GM21576 (cell line): ENCODE results near the gene XRCC3.

Experiments
- ATAC-seq: cut with Tn5 transposase; IDR thresholded peaks from one replicate; pipeline ENCODE4 v1.9.1; 2021; ENCODE audit warnings: mild to moderate bottlenecking, moderate library complexity; ENCODE audit not compliant: unreplicated experiment

Gene XRCC3

DNA sequence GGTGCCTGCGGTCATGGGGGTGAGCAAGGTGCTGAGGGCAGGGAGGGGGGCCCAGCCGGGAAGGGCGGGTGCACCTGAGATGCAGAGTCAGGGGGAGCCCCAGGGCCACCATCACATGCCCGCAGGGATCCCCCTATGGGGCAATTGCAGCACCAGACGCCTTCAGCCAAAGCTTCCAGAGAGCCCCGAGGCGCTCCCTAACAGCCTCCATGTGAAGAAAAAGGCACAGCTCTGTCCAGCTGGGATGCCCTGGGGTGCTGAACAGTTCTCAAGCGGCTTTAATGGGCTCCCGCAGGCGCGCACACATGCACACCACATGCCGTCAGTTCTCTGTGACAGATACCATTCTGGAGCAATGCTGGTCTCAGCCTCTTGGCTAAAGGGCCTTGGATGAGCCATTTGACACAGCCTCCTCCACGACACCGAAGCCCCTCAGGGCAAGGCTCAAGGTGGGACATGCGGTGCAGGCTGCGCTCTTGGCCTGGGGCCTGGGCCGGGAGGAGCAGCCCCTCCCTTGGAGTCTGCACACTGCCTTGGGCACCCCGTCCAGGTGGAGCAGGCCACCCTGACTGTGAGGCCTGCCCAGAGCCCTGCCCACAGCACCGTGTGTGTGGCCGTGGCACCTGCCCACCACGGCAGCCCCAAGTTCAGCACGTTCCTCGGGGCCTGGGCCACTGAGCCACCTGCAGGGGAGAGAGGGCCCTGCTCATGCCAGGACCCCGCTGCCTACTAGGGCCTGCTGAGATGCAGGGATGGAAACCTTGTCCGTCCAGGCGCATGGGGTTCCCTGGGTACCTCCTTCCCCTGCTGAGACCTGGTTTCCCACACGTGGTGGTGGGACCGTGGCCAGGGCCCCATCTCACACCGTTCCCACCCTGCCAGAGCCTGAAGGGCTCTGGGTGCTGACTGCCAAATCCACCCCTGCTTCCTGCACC is 7.7 kb downstream of the XRCC3 start:
- ATAC-seq = no peak

DNA sequence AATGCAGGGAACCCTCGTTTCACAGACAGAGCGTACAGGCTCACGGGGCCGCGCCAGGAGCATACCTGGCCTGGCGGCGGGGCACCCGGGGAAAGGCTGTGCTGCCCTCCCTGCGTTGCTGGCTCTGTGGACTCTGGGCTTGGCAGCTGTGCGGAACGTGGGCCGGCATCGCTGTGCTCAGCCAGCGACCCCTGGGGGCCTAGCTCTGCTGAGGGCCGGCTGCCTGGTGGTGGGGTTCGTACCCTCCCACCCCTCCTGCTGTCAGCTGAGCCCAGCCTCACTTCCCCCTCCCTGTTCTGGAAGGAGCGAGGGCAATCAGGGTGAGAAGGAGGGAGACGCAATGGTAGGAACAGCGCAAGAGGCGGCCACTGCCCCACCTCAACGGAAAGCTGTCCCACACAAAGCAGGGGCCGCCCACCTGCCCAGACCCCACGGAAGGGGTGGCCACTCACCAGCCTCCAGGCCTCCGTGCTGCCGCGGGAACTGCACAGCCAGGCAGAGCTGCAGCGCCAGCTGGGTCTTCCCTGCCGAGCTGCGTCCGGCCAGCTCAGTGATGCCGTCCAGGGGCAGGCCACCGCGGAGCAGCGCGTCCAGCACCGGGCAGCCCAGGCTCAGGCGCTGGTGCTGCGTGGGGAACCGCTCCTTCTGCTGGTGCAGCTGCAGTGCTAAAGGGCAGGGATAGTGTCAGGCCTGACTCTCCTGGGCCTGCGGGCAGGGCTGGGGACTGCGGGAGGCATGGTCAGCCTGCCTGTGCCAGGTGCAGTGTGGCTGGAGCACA is 8.5 kb downstream of the XRCC3 start:
- ATAC-seq = no peak

DNA sequence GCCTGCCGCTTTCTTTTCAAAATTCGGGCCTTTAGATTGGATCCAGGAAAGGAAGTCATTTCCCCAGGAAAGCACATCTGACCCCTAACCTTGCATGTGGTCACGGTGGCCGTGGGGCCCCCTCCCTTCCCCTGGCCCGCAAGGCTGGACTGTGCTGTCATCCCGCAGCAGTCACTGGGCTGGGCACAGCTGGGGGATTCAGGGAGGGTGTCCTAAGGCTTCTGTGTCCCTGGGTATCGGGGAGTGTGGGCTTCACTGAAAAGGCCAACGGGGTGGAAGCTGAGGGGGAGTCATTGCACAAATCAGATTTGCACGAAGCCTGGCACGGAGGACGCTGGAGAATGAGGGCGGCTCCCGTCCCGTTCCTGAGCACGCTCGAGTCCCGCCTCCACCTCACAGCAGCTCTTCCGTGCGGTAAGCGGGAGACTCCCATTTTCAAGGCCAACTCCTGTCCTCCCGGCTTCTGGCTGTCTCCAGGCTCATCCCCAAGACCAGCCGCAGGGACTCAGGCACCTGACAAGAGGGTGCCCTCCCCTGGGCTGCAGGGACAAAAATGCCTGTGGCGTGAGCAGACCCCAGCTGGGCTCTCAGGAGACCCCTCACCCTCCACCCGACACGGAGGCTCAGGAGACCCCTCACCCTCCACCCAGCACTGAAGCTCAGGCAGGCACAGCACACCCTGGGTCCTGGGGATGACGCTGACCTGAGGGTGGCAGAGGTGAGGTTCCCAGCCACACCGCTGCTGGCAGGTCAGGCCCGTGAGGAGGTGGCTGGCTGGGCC is 9.6 kb downstream of the XRCC3 start:
- ATAC-seq = no peak

DNA sequence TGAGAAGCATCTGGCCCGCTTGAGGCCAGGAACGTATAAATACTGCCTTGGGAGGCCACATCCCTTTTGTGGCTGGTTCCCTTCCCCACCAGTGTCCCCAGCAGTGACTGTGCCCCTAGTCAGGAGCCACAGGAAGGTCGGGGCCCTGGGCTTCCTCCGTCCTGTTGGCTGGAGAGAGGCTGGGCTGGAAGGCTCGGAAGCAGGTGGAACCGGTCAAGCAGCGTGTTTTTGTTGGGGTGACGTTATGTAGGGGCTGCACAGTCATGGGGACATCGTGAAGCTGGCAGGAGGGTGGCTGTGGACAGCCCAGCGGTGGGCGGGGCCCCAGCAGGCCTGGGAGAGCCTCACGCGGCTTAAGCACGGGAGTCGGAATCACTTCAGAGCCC is 10.1 kb downstream of the XRCC3 start:
- ATAC-seq = no peak

DNA sequence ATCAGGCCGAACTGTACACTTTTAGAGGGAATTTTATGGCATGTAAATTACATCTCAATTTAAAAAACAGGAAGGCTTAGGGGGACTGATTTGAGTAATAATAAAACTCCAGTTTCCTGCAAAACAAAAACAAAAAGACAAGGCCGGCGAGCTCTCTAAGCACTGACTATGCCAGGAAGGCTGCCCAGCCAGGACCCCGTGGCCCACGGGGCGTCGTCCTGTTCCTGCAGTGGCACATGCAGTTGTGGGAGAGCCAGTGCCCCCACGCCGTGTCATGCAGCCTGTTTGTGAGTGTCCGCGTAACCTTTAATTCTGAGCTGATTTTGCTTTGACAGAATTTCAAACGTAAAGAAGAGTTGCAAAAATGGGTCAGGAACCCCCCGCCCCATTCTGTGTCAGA is 10.5 kb downstream of the XRCC3 start:
- no peak for ATAC-seq

DNA sequence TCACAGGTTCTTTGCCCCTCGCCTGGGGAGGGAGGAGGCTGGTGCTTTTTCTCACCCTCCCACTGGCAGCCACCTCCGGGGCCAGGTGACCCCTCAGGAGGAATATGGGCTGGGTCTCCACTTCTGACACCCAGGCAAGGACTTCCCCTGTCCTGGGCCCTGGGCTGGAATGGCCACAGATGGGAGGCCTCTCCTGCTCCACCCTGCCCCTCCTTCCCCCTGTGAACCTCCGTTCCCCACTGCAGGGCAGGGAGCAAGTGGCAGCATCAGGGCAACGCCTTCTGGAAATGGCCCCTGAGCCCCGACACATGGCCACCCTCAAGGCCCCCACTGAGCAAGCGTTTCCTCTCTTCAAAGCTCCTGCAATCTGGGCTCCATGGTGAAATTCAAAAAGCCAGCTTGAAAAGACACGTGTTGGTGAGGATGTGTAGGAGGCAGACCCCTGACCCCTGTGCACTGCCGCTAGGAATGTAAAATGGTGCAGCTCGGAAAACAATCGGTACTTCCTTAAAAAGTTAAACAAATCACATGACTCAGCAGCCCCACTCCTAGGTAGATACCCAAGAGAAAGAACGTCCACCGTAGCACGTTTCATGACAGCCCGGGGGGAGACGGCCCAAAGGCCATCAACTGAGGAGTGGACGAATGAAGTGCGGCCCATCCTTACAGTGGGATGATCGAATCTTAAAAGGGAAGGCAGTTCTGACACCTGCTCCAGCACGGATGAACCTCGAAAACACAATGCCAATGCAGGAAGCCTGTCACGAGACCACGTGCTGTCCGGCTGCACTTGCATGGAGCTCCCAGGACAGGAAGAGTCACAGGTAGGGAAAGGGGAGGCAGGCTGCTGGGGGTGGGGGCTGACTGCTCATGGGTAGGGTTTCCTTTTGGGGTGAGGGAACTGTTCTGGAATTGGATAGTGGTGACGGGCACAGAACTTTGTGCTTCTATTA is 11.5 kb downstream of the XRCC3 start:
- no peak for ATAC-seq

DNA sequence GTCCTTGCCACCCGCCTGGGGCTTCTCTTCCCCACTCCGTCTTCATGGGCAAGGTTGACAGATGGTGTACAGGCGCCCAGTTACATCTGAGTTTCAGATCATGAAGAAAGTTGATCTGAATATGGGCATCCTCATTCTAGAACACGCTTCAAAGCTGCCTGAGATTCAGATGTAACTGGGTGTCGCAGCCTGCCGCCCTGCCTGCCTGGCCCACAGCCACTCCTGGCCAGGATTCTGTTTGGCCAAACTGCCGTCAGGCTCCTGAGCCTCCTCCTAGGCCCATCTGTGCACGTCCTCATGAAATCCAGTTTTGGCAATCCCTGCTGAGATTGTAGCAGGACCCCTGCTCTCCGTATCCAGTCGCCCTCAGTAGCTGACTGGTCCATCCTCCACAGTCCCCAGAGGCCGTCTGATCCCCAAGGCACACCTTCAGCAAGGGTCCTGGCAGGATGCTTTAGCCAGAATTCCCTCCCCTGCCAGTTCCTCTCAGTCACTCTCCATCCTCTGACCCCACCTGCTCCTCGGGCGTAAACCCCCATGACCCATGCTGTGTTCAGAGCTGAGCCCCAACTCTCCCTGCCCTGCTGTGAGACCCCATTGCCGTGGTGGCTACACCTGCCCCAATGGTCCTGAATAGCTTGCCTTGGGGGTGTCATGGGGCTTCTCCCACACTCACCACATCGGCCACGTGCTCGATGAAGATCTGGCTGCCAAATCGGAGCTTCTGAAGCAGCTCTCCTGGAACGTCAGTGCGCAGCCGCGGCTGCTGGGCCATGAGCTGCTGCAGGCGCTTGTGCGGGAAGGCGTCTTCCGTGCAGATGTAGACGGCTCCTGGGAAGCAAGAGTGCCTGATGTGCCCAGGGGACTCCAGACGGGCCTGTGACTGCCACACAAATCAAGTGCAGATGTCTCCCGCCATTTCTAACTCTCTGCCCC is 12.5 kb downstream of the XRCC3 start:
- ATAC-seq = no peak

DNA sequence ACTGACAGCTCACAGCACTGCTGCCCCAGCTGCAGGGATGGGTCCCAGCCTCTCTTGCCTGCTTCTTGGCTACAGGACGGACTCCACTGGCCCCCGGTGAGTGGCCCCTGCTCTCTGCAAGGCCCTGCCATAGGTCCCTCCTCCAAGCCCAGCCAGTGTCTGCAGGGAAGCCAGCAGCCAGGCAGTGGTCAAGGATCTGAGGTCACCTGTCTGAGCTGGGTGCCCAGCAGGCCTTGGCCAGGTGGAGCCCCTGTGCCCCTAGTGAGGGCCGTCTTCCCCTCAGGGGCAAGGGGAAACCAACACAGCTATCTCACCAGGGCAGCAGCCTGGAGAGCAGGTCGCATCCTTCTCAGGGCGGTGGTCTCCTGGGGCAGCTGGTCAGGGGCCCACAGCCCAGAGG is 13.2 kb downstream of the XRCC3 start:
- ATAC-seq = no peak

DNA sequence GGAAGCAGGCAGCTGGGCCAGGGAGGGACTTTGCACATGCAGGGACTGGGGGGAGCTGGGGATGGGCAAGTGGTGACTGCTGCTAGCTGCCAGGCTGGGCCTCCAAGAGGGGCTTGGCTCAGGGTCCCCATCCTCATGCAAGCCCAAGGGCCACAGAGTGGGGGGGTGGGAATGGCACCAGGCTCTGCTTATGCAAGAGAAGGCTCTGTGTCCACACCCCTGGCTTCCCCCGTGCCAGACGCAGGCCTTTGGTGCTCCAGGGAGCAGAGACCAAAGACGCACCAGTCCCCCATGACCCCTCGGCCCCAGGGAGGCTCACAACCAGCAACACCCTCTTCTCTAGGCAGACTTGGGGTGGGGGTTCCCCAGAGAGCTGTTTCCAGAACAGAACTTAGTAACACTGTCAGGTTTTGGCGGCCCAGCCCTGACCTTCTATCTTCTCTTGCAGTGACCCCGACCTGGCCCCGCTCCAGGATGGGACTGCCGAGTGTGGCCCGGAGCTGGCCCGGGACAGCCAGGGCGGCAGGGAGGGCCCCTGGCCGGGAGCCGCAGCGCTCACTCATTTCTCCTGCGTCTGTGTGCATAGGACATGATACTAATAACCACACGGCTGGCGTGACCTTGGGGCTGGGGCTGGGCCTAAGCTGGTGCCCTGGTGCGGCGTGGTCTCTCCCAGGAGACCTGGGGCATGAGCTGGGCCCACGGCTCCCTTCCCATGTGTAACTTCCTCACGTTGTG is 14.3 kb downstream of the XRCC3 start:
- no peak for ATAC-seq

DNA sequence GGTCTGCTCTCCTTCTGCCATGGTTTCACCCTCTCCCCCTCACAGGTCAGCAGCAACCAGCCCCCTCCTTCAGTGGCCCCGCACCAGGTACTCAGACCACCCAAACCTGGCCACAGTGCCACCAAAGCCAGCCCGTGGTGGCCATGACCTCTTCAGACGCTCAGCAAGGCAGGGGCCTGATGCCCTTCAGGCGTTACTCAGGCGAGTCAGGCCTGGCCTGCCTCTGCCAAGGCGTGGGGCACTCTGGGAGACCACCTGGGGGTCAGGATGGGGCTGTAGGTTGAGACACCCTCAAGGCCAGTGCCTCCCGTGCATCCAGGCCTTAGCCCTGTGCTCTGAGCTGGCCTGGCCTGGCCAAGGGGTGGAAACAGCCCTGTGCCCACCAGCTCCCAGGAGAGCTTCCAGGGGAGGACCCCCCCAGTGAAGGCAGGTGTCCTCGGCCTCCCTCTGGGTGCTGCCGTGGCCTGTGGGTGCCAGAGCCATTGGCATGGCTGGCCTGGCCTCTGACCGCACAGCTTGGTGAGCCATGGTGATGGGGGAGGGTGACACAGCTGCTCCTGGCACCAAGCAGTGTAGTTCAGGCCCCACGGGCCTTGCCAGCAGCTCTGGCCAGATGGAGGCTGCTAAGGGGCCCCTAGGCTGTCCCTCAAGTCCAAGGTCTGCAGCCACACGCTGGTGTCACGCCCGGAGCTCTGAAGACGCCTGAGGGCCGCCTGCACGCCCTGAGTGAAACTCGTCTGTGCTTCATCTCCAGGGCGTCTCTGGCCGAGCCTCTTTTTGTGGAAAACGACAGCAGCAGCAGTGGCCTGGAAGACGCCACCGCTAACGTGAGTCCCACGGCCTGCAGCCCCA is 15.1 kb downstream of the XRCC3 start:
- no peak for ATAC-seq

DNA sequence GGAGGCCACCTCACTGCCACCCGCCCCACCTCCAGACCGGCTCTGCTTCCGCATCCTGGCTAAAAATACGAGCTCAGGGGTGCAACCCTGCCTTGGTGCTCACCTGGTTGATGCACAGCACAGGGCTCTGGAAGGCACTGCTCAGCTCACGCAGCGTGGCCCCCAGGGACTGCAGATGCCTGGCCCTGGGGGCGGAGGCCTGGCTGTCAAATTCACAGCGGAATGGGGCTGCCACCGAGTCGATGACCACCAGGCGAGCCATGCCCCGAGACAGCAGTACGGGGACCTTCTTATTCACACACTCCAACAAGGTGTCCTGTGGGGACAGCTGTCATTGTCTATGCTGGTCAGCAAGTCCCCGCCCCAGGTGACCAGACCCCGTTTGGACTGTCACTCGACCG is 16.0 kb downstream of the XRCC3 start:
- ATAC-seq = no peak

DNA sequence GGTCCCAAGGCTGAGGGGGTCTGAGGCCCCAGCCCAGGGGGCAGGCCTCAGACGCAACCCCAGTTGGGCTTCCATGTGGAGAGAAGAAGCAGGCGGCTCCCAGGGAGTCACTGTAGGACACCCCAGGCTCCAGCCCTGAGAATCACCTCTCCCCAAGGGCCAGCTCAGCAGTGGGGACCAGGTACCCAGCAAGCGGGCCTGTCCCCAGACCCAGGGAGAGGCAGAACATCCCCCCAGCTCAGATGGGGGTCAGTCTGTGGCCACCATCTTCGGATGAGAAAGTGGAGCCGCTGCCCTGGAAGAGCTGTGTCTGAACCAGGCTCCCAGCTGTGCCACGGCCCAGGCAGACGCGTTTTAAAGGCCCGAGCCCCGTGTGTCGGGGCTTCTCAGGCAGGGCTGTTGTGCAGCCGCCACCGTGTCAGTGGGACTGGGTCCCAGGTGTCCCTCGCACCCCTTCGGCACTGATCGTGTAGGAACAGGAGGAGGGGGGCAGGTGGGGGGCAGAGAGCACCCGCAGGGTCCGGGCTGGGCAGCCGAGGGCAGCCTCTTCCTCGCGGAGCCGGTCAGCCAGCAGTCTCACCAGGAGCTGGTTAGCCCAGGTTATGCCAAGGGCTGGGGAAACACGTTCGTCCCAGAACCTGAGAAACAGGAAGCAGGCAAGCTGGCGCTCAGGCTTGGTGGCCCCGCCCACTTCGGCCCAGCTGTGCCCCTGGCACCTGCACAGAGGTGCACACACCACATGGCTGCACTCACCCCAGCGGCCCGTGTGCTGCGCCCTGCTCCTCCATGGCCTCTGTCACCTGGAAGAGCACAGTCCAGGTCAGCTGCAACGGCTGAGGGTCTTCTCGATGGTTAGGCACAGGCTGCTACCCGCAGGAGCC is 16.6 kb downstream of the XRCC3 start:
- ATAC-seq = no peak

DNA sequence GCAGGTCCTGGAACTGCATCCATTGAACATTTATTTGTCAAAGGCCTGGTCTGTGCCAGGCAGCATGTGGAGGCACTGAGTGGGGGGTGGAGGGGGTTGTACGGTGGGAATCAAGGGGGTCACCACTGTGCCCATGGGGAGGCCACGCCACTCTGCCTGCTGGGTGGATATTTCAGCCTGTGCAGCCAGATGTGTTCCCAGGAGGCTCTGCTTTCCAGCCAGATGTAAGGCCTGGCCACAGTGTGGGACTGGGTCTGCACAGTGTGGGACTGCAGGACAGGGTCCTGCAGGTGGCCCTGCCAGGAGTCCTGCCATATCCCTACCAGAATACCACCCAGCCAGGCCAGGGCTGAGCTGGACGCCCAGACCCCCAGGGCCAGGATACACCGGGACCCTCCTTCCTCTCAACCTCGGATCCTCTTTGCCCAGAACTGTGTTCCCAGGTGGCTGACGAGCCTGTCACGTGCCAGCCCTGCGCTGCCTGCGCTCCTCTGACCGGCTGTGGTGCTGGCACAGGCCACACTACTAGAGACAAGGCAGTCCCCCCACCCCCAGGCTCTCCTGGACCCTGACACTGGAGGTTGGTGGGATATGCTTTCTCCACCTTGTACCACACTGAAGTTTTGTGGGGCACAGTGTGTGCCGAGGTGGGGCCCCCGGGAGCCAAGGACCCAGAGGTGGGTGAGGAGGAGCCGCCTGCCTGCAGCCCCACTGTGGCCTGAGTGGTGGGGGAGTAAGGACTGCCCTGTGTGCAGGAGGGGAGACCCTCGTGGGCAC is 17.5 kb downstream of the XRCC3 start:
- ATAC-seq = no peak

DNA sequence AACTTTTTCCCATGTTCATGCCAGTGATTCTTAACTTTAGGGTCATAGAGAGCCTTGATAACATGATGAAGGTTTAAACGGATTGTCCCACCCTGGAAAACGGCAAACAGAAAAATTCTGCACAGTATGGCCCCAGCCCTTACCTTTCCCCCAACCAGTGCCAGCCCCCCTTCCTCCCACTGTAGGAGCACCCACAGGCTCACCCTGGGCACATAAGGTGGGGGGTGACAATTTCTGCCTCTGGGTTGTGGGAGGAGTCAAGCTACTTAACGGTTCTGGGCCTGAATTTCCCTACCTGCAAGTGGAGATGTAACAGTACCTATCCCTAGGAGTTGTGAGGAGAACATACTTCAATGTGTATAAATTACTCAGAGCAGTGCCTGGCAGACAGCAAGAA is 18.0 kb downstream of the XRCC3 start:
- ATAC-seq = no peak

DNA sequence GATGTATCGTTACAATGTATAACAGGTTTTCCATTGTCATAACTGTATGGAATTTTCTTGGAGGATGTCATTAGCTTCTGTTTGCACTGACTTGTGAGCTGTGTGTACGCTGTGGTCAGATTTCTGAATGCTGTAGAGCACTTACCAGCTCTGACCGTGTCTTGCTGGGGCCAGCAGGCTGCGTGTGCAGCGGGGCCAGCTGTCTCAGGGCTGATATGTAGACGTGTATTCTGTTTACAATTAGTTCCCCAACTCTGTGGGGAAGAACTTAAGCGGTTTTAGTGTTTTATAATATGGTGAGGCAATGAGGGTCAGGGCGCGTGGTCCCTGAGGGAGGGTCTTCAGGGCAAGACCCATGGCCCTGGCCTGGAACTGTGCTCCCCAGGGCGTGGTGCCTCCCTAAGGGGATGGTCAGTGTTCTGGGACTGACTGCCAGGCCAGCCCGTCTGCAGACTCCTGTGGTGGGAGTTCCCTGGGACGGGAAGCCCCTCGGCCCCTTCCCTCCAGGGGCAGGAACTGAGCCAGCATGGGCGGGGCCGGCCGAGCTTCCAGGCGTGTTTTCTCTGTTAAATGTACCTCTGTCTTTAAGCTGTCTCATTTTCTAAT is 18.7 kb downstream of the XRCC3 start:
- ATAC-seq = no peak

DNA sequence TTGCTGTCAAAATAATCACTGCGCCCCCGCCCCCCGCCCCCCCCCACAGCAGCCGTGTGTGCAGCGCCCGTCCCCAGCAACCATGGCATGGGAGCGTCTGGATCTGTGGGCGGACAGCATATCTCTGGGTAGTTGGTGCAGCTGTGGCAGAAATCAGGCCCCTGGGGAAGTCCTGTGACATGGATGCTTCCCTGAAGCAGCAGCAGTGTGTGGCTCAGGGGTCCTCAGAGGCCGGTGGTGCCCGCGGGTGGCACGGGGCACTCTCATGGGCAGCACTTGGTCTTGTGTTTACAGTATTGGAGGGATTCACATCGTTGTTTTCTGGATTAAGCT is 19.2 kb downstream of the XRCC3 start:
- no peak for ATAC-seq
